ENCODE measurements around the gene CCDC177. TPM values are rescaled to one million over a fixed set of nuclear protein-coding genes. Genes with fewer than 3 reads are reported as not detected.
A peak's percentile ranks its signal among the peaks of the same experiment; 100 is the strongest.

The CCDC177 gene
- total RNA-seq, 1 donor from 2014 or later, result not detected

DNA sequence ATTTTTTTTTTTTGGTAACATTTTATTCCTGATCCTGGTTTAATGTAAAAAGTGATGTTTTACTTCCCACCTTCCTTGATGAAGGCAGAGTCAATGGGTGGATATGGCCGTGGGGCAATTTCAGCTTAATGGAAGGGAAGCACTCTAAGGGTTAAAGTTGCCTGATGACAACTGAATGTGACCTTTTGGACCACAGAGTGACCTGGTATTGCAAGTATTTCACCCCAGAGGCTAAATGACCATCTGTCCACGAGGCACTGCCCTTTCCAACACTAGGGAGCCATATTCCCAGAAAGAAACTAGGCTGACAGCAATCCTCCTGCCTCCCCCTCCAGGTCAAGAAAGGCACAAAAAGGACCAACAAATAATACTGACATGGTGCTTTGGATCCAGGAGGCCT is 4.8 kb downstream of the CCDC177 start:
- DNase-seq (ENCODE audit: low read depth in 2 of 2), result no peak

GRCh38 chr14:69567563-69567962 is 7.1 kb downstream of the CCDC177 start:
- no peak for DNase-seq (ENCODE audit: low read depth in 2 of 2)

DNA sequence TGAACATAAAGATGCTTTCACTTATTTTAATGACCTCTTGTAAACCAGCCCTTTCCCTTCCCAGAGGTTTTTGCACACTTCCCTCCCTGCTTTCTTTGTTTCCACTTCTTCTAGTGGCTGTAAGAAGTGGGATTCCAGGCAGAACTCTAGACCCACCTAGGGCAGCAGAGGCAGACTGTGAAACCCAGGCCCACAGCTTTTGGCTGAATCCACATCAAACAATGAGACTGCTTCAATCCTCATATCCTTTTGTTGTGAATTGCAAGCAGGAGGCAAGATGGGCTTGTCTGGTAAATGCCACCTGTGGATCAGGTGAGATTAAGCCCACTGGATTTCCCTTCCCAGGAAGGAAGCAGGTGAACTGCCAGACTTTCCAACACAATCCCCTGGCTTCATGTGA is 12.8 kb downstream of the CCDC177 start:
- no peak for DNase-seq (ENCODE audit: low read depth in 2 of 2)

GRCh38 chr14:69560826-69561225 is 13.8 kb downstream of the CCDC177 start:
- no peak for DNase-seq (ENCODE audit: low read depth in 2 of 2)

- DNase-seq (ENCODE audit: low read depth in 2 of 2), result no peak
Observed at GRCh38 chr14:69559581-69560011, 15.1 kb downstream of the CCDC177 start.

GRCh38 chr14:69558774-69559173 is 15.9 kb downstream of the CCDC177 start:
- no peak for DNase-seq (ENCODE audit: low read depth in 2 of 2)

- no peak for DNase-seq (ENCODE audit: low read depth in 2 of 2)
Observed at GRCh38 chr14:69554500-69554899, 20.2 kb downstream of the CCDC177 start.

GRCh38 chr14:69553252-69553651 is 21.4 kb downstream of the CCDC177 start:
- no peak for DNase-seq (ENCODE audit: low read depth in 2 of 2)

DNA sequence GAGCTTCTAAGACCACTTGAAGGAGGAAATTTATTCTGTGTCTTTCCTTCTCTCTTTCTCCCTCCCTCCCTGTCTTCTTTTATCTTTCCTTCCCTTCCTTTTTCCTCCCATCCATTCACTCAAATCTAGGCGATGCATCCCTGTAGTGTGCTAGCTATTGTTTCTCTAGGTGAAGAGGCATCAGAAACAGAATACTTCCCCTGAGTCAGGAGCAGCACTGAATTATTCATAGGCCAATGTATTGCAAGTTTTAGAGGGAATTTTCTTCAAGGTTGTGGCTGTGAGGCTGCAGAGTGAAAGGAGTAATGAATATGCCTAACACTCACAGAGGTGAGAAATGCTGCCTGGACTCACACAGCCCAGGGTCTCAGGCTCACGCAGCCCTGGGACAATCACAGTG is 23.2 kb downstream of the CCDC177 start:
- DNase-seq (ENCODE audit: low read depth in 2 of 2), result no peak

DNA sequence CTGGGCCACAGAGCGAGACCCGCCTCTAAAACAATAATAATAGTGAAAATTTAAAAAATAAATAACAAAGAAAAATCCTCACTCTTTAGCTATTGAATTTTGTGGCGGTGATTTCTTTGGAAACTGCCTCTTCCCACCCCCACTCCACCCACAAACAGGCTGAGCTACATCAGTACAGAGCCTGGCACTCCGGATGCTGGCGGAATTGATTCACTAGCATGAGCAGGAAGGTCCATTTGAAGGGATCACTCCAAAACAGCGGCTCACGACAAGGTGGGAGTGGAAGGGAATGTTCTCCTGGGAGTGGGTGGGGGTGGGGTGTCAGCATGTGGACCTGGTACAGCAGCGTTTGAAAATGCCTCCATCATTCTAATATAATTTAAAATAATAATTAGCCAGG is 26.1 kb downstream of the CCDC177 start:
- DNase-seq (ENCODE audit: low read depth in 2 of 2), result no peak

DNA sequence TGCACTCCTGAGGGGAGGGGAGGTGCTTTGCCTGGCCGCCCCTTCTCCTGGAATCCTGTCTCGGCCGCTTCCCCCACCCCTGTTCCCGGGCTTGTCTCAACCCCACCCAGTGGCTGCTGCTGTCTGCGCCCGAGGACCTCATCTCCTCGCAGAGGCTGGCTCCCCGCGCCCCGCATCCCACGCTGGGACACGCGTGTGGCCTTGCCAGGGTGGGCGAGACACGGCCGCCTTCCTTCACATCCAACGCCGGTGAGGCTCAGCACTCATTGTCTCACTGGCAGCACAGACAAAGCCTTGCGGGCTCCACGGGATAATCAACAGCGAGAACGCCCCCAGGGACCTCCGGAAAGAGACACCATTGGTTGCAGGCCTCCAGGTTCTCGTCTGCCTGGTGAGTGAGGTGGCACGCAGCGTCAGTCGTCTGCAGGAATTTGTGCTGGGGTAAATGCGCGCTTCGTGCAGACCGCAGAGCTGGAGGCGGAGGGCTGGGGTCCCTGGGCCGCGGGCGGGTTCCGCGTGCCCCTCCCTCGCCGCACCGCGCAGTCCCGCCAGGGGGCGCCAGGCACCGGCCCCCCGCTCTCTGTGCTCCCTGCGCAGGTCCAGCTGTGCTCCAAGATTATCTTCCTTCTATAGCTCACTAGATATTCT is 26.8 kb downstream of the CCDC177 start:
- peak in 1 of 2 donors; percentile 9 for DNase-seq (ENCODE audit: low read depth in 2 of 2)

DNA sequence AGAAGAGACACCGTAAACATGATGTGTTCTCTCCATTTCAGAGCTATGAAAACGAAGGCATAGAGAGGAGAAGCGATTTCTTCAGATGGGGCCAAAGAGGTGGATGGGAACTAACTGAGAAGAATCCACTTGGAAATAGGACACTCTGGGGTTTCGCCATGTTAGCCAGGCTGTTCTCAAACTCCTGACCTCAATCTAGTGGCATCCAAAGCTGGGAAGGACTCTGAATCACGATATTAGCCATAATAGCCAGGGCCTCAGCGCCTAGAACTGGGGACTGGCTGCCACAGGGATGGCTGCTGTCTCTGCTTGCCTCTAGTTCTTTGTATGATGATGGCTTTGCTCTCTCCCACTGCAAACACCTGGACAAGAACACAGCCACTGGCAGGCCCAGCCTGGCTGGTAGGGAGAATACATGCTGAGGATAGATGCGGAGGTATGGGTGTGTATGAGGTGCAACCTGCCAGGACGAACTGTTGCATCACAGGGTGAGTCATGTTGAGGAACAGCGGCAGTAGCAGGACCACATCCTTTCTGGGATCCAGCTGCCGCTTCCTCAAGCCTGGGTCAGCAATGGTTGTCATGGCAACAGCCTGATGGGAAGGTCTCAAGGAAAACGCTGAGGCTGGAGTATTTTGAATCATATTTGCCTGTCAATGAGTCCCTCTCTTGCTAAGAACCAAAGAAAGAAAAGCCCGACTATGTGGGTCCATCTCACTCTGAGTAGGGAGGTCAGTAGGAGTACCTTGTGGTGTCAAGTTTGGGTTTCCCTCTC is 31.1 kb downstream of the CCDC177 start:
- DNase-seq (ENCODE audit: low read depth in 2 of 2), result peak in 1 of 2 donors; percentile 51

- DNase-seq (ENCODE audit: low read depth in 2 of 2), result no peak
Observed at GRCh38 chr14:69542311-69542710, 32.4 kb downstream of the CCDC177 start.

GRCh38 chr14:69540654-69541335 is 33.9 kb downstream of the CCDC177 start:
- no peak for DNase-seq (ENCODE audit: low read depth in 2 of 2)

DNA sequence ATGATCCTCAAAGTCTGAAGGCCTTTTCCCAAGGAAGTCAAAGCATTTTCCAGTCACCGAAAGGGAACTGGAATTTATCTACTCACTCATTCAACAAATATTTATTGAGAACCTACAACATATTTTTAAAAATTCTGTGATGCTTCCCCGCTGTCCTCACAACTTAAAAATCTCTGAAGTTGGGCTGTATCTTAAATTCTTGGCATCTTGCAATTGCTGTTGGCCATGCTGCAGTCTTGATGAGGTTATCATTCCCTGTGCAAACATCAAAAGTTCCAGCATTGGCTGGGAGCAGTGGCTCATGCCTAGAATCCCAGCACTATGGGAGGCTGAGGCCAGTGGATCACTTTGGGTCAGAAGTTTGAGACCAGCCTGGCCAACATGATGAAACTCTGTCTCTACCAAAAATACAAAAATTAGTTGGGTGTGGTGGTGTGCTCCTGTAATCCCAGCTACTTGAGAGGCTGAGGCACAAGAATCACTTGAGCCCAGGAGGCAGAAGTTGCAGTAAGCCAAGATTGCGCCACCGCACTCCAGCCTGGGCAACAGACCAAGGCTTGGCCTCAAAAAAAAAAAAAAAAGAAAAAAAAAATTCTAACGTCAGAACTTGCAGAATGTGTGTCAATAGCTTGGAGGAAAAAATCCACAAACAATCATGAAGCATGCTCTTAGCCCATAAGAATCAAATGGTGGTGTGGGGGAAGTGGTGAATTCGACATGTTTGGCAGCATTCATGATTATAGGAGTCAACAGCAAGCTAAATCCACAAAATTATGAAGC is 34.9 kb downstream of the CCDC177 start:
- DNase-seq (ENCODE audit: low read depth in 2 of 2), result no peak

DNA sequence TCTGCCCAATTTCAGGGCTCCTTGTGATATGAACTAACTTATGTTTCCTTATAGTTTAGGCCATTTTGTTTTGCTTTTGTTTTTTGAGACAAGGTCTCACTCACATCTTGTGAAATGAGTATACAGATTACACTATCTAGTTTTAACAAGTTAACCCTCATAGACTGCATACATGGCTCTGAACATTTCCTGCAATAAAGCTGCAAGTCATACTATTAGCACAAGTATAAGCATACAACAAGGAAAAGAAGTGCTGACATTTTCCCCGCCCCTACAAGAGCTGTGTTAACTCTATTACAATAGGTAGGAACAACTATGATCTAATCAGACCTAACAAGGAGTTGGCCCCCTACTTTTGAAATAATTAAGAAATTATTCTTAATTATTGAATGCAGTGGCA is 35.9 kb downstream of the CCDC177 start:
- no peak for DNase-seq (ENCODE audit: low read depth in 2 of 2)

GRCh38 chr14:69537900-69538299 is 36.8 kb downstream of the CCDC177 start:
- no peak for DNase-seq (ENCODE audit: low read depth in 2 of 2)

DNA sequence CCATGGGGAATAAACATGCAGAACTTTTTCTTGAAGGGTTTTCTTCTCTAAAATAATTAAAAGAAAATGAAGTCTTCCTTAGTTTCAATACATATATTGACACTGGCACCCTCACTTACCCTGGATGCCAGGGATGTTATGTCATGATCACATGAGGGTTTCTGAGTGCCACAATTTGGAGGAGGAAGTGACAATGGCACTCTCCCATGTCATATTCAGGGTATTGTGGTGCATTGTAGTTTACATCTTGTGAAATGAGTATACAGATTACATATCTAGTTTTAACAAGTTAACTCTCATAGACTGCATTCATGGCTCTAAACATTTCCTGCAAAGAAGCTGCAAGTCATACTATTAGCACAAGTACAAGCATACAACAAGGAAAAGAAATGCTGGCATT is 37.7 kb downstream of the CCDC177 start:
- DNase-seq (ENCODE audit: low read depth in 2 of 2), result no peak

- DNase-seq (ENCODE audit: low read depth in 2 of 2), result peak; percentile 11 to 43
Observed at GRCh38 chr14:69535230-69535848, 39.3 kb downstream of the CCDC177 start.

DNA sequence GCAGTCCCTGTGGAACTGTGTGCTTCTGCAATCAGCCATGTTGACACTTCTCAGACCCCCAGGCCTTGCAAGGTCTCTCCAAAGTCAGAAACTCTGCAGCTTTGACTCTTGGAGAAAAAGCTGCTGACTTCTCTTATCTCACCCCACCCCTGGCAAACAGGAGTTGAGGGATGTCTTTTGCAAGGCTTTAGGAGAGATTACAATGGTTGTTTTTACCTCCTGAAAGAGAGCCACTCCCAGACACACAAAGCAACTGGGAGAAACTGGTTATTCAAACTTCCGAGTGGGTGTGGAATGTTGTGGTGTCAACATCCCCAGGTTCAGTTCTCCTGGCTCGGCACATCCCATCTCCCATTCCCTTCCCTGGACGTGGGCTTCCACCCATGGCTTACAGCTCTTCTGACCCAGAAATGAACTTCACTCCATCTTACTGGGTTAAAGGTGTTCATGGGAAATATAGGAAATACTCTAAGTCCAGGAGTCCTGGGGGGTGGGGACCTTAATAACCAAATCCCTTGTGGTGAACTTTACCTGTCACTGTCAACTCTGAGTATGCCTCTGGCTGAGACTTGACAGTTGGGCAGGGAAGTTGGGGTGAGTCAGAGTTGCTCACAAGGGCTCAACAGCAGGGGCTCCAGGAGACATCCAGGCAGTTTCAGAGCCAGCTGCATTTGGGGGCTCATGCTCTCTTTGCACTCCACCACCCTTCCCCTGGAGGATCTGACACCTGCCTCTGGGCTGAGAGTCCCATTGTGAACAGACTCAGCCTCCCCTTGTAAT is 41.9 kb downstream of the CCDC177 start:
- no peak for DNase-seq (ENCODE audit: low read depth in 2 of 2)

GRCh38 chr14:69531135-69531534 is 43.5 kb downstream of the CCDC177 start:
- no peak for DNase-seq (ENCODE audit: low read depth in 2 of 2)
